IPS-18a (cell line): ENCODE data around the gene ITPR2.
"Not testable (repeated sequence)": the region's sequence is repeated elsewhere in the genome, so short reads cannot be mapped to it uniquely, and the experiment has no call there.

Experiments used
- H3K27ac ChIP-seq: one replicate; pipeline ENCODE4 v1.5.1; 2013; ENCODE audit warnings: low read length
- H3K27me3 ChIP-seq: one replicate; pipeline ENCODE4 v1.6.1; 2013; ENCODE audit warnings: mild to moderate bottlenecking, low read length; ENCODE audit not compliant: control insufficient read depth, insufficient read depth
- H3K36me3 ChIP-seq: one replicate; pipeline ENCODE4 v1.6.1; 2013; ENCODE audit warnings: low read depth, low read length; ENCODE audit not compliant: control insufficient read depth
- H3K4me1 ChIP-seq: one replicate; pipeline ENCODE4 v1.6.1; 2013; ENCODE audit warnings: low read depth, low read length; ENCODE audit not compliant: control insufficient read depth
- H3K4me3 ChIP-seq: one replicate; pipeline ENCODE4 v1.5.1; 2013; ENCODE audit warnings: low read length
- H3K9ac ChIP-seq: one replicate; pipeline ENCODE4 v1.6.1; 2013; ENCODE audit warnings: mild to moderate bottlenecking, low read length, moderate library complexity
- H3K9me3 ChIP-seq: one replicate; pipeline ENCODE4 v1.6.1; 2013; ENCODE audit warnings: low read depth, low read length; ENCODE audit not compliant: control insufficient read depth

ITPR2 gene

DNA sequence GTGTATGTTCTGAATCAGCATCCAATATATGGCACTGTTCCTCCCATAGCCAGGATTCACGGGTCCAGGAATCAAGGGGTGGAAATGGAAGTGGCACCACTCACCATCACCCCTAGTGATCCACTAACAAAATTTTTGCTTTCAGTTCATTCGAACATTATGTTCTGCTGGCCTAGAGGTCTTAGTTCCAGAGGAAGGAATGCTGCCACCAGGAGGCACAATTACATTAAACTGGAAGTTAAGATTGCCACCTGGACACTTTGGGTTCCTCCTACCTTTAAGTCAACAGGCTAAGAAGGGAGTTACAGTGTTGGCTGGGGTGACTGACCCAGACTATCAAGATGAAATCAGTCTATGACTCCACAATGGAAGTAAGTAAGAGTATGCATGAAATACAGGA is 52.3 kb downstream of the ITPR2 start:
- not testable (repeated sequence) for H3K4me1 ChIP-seq, H3K27me3 ChIP-seq, H3K36me3 ChIP-seq, H3K9me3 ChIP-seq, H3K9ac ChIP-seq, H3K27ac ChIP-seq, H3K4me3 ChIP-seq

DNA sequence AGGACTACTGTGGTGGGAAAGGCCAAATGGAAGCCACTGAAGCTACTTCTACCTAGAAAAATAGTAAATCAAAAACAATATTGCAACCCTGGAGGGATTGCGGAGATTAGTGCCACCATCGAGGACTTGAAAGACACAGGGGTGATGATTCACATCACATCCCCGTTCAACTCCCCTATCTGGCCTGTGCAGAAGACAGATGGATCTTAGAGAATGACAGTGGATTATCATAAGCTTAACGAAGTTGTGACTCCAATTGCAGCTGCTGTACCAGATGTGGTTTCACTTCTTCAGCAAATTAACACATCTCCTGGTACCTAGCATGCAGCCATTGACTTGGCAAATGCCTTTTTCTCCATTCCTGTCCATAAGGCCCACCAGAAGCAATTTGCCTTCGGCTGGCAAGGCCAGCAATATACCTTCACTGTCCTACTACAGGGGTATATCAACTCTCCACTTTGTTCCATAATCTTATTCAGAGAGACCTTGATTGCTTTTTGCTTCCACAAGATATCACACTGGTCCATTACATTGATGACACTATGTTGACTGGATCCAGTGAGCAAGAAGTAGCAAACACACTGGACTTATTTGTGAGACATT is 54.7 kb downstream of the ITPR2 start:
- not testable (repeated sequence) for H3K27me3 ChIP-seq, H3K9ac ChIP-seq, H3K36me3 ChIP-seq, H3K4me1 ChIP-seq, H3K9me3 ChIP-seq, H3K4me3 ChIP-seq, H3K27ac ChIP-seq

DNA sequence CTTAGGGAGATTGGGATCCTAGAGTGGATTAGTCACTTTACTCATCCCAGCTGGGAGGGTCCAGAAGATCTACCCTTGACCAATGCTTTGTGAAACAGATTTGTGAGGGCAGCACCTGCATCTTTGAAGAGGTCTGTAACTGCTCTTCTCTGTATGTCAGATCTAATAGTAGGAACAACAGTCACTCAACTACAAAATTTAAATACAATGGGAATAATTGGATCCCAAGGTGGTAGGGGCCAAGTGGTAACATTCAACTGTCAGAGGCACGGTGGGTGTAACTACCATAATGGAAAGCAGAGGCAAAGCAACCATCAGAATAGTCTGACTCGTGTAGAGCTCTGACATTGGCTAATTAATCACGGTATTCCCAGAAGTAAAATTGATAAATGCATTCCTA is 55.8 kb downstream of the ITPR2 start:
- H3K4me1 ChIP-seq: no peaks in the 10 kb centered on the region
- H3K9me3 ChIP-seq: peaks cover 7% of the 10 kb centered on the region
- no peak overlapping the region for H3K9ac ChIP-seq
- no peak overlapping the region for H3K4me3 ChIP-seq
- H3K36me3 ChIP-seq: no peaks in the 10 kb centered on the region
- H3K27me3 ChIP-seq: no peaks in the 10 kb centered on the region
- no peak overlapping the region for H3K27ac ChIP-seq

DNA sequence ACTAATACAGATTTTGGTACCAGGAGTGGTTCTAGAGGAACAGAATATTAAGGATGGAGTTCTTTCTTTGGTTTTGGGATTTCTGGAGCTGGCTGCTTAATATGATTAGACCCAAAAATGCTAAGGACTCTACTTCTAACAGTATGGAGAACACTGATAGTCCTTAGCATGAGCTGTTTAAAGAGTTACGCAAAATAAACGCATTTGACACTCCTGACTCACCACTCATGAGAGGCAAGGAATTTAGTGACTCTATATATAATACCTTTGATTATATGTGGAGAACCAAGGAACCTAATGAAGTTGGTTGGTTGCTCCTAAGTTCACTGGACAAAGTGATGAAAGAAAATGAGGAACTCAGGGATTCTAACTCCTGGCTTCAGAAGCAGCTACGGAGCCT is 57.0 kb downstream of the ITPR2 start:
- not testable (repeated sequence) for H3K27ac ChIP-seq, H3K4me1 ChIP-seq, H3K9me3 ChIP-seq, H3K36me3 ChIP-seq, H3K9ac ChIP-seq, H3K4me3 ChIP-seq, H3K27me3 ChIP-seq

DNA sequence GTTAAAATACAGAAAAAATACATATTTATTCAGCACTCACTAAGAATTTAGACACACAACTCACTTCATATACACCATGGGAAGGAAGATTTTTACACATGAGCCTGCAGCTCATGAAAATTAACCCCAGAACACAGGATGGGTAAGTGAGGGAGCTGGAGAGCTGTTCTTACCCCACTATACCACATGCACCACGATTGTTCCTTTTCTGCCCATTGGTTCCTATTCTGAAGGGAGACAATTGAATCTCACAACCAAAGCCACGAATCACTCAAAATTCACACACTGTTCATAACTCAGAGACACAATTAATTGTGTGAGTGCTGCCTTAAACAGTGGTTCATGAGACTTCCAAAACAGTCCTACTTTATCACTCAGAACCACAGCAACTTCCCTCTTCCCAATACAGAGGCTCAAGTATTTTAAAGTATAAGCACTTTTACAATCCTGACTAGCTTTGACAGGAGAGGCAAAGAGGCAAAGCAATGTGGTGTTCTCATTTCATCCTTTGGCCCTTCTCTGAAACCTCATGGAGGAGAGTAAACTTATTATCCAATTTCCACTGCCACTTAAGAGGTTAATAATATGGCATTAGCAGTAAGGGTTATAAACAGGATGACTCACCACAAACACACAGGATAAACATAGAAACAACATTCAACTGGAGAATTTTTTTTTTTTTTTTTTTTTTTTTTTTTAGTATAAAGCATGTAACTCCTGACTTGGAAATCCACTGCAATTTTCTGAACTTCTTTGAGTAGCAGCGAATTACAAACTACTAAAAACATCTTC is 59.5 kb downstream of the ITPR2 start:
- Histone ChIP-seq H3K9me3 (peaks cover 7% of the 10 kb centered on the region), H3K27ac (no peak overlapping the region), H3K36me3 (no peaks in the 10 kb centered on the region), H3K4me3 (no peak overlapping the region), H3K4me1 (no peaks in the 10 kb centered on the region), H3K9ac (no peak overlapping the region), H3K27me3 (no peaks in the 10 kb centered on the region)

DNA sequence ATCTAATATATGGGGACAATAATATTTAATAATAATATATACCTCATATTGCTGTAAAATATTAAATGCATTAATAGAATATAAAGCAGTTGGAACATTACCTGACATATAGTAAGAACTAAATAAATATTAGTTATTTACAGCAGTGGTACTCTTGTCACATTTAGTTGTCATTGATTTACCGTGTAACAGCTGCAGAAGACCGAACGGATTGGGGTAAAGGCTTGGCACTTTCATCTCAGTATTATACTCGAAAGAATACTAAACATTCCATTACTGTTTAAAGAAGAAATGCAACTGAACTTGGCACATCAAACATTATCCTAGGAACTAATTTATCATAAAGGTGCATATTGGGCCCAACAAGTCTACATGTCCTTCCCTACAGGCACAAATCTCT is 61.1 kb downstream of the ITPR2 start:
- no peak overlapping the region for H3K27ac ChIP-seq
- H3K4me1 ChIP-seq: peaks cover 3% of the 10 kb centered on the region
- H3K27me3 ChIP-seq: no peaks in the 10 kb centered on the region
- H3K9me3 ChIP-seq: no peaks in the 10 kb centered on the region
- no peak overlapping the region for H3K9ac ChIP-seq
- no peak overlapping the region for H3K4me3 ChIP-seq
- H3K36me3 ChIP-seq: no peaks in the 10 kb centered on the region

DNA sequence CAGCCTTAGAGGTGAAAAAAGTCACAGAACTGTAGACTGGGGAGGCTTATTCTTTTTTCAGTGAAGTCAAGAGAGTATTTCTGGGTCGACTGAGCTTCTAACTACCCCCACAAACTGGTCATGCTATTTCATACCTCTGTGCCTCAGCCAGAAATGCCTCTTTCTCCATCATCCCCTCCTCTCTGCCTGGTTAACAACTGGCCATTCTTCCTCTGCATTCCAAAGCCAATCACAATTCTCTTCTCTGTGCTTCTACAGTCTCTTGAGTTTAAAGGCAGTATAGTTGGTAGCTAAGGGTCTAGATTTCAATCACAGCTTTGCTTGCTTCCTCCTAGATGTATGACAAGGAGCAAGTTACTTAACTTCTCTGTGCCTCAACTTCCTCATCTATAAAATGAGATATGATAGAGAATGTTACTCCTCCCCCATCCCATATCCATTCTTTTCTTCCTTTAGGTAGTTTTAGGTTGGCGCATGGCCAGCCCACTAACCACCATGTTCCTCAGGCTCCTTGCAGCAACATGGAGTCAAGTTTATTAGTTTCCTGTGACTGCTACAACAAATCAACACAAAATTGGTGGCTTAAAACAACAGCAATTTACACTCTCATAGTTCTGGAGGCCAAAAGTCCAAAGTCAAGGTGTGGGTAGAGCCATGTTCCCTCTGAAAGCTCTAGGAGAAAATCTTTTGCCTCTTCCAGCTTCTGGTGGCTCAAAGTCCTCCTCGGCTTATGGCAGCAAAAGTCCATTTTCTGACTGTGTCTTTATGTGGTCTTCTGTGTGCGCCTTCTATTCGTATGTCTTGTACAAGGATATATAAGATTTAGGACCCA is 62.5 kb downstream of the ITPR2 start:
- no peaks in the 10 kb centered on the region for H3K27me3 ChIP-seq
- peaks cover 3% of the 10 kb centered on the region for H3K4me1 ChIP-seq
- H3K27ac ChIP-seq: no peak overlapping the region

DNA sequence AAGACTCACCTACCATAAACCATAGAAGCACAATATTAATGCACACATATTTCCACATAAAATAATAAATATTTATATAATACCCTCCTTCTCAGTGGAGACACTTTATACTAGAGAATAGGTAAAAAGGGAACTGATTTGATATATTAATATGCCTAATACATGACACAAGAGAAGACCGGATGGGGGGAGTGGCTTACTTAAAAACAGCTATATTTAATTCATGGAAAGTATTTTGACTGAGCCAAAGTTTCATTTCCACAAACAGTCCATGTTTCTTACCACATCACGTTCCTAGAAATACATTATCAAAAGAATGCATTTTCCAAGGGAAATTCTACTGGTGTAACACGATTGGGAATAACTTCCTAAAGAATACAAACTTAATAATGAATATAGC is 63.4 kb downstream of the ITPR2 start:
- Histone ChIP-seq H3K9me3 (no peaks in the 10 kb centered on the region), H3K36me3 (no peaks in the 10 kb centered on the region), H3K4me3 (no peak overlapping the region), H3K4me1 (peaks cover 3% of the 10 kb centered on the region), H3K9ac (no peak overlapping the region), H3K27ac (no peak overlapping the region), H3K27me3 (no peaks in the 10 kb centered on the region)

More for the DNA sequence above, 62.5 kb downstream of the ITPR2 start:
- H3K4me3 ChIP-seq: no peak overlapping the region
- H3K9me3 ChIP-seq: no peaks in the 10 kb centered on the region
- H3K9ac ChIP-seq: no peak overlapping the region
- H3K36me3 ChIP-seq: no peaks in the 10 kb centered on the region

DNA sequence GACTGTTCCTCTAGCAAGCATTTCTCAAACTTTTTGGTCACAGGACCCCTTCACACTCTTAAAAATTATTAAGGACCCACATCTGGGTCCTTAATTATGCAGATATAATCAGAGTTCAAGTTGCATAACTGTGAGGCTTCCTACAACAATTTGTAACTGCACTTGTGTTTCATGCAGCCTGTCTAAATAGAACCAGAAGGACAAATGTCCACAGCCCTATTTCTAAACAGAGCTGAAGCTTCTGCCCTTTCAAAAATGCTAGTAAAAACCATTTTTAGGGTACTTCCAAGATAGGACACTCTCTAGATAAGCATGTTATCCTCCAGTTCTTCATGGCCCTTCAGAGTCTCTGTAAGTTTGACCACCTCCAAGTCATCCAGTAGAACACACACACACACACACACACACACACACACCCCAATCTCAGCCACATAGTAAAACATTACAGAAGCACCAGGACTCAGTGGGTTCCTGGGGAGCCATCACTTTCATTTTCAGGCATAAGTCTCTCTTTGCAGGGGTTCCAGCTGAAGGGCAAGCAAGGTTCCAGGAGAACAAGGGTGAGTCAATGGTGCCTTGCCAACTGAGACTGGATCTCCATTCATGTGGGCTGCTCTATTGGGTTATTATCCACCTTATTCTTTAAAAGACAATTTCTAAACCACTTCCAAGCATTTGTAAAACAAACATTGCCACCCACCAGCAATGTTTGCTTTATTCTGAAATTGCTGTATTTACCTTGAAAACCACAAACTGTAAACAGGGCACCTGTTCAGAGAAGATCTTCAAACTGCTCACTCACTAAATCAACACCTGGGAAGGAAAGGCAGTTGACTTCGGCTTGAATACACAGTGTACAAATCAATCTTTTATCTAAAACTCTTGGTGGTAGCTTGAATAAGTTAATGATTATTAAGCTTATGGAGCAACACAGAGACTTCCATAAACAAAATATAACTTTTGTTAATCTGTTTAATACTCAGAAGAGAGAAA is 64.1 kb downstream of the ITPR2 start:
- H3K4me1 ChIP-seq: peaks cover 3% of the 10 kb centered on the region
- H3K27me3 ChIP-seq: no peaks in the 10 kb centered on the region
- H3K36me3 ChIP-seq: no peaks in the 10 kb centered on the region
- H3K9me3 ChIP-seq: no peaks in the 10 kb centered on the region
- no peak overlapping the region for H3K27ac ChIP-seq
- H3K9ac ChIP-seq: no peak overlapping the region
- no peak overlapping the region for H3K4me3 ChIP-seq

DNA sequence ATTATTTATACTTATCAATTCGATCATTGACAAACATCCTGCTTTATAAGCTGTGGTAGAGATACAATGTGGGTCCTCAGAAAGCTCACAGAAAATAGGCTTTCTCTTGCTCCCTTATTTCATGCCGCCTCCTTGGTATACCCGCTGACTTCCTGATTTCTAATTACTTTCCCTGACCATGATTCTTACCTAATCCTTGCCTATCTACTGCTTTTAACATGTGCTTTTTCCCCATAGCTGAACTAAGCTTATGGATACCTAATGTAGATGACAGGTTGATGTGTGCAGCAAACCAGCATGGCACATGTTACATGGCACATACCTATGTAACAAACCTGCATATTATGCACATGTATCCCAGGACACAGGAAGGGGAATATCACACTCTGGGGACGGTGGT is 65.1 kb downstream of the ITPR2 start:
- Histone ChIP-seq H3K27me3 (no peaks in the 10 kb centered on the region), H3K27ac (no peak overlapping the region), H3K4me1 (peaks cover 3% of the 10 kb centered on the region)

DNA sequence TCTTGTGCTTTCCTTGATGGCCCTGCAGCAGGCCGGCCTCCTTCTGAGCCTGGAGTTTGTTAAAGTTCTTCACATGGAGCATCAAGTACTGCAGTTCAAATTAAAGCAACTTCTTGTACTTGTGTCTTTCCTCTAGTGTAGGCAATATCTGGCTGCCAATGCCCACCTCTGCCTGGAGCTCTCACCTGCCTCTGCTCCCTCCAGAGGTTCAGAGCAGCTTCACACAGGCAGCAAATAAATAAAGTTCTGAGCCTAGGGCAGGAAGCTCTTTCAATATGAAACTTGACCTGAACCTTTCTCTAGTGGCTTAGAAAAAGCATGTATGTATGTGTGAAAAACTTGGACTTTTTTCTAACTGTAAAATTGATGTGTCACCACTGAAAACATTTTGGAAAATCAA is 65.9 kb downstream of the ITPR2 start:
- Histone ChIP-seq H3K9me3 (peaks cover 2% of the 10 kb centered on the region), H3K4me1 (peaks cover 3% of the 10 kb centered on the region), H3K27ac (no peak overlapping the region), H3K27me3 (no peaks in the 10 kb centered on the region), H3K4me3 (no peak overlapping the region), H3K36me3 (no peaks in the 10 kb centered on the region), H3K9ac (no peak overlapping the region)

More for the DNA sequence above, 65.1 kb downstream of the ITPR2 start:
- no peaks in the 10 kb centered on the region for H3K36me3 ChIP-seq
- H3K4me3 ChIP-seq: no peak overlapping the region
- H3K9me3 ChIP-seq: no peaks in the 10 kb centered on the region
- no peak overlapping the region for H3K9ac ChIP-seq
